Measurements from ENCODE around the gene QKI. TPM values are rescaled to one million over a fixed set of nuclear protein-coding genes. Genes with fewer than 3 reads are reported as not detected.

Gene QKI
- total RNA-seq, 1 donor from 2014 or later = 88.4 TPM

- H3K4me1 Mint-ChIP-seq (ENCODE audit: low read depth) = peaks cover 24% of the 10 kb centered on the region
- H3K27ac Mint-ChIP-seq = no peak overlapping the region
Observed at GRCh38 chr6:163529605-163530004, 115.1 kb downstream of the QKI start.

GRCh38 chr6:163530406-163530805, 115.9 kb downstream of the QKI start:
- peaks cover 2% of the 10 kb centered on the region for H3K36me3 Mint-ChIP-seq (ENCODE audit: insufficient read depth)
- no peak overlapping the region for H3K4me3 Mint-ChIP-seq (ENCODE audit: low read depth)
- TF ChIP-seq, protein P1, sequence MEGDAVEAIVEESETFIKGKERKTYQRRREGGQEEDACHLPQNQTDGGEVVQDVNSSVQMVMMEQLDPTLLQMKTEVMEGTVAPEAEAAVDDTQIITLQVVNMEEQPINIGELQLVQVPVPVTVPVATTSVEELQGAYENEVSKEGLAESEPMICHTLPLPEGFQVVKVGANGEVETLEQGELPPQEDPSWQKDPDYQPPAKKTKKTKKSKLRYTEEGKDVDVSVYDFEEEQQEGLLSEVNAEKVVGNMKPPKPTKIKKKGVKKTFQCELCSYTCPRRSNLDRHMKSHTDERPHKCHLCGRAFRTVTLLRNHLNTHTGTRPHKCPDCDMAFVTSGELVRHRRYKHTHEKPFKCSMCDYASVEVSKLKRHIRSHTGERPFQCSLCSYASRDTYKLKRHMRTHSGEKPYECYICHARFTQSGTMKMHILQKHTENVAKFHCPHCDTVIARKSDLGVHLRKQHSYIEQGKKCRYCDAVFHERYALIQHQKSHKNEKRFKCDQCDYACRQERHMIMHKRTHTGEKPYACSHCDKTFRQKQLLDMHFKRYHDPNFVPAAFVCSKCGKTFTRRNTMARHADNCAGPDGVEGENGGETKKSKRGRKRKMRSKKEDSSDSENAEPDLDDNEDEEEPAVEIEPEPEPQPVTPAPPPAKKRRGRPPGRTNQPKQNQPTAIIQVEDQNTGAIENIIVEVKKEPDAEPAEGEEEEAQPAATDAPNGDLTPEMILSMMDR (IDR thresholded peaks at IDR 0.05; ENCODE audit: unreplicated experiment) = no peak
- H3K27me3 Mint-ChIP-seq = no peaks in the 10 kb centered on the region
- no peak for DNase-seq (ENCODE audit: low spot score, unreplicated experiment)
- no peak overlapping the region for H3K27ac Mint-ChIP-seq
- H3K4me1 Mint-ChIP-seq (ENCODE audit: low read depth) = peaks cover 24% of the 10 kb centered on the region
- H3K9me3 Mint-ChIP-seq (ENCODE audit: low read depth) = no peaks in the 10 kb centered on the region

More at GRCh38 chr6:163529605-163530004, 115.1 kb downstream of the QKI start:
- Mint-ChIP-seq H3K9me3 (ENCODE audit: low read depth) (no peaks in the 10 kb centered on the region), H3K27me3 (no peaks in the 10 kb centered on the region), H3K4me3 (ENCODE audit: low read depth) (no peak overlapping the region), H3K36me3 (ENCODE audit: insufficient read depth) (peaks cover 3% of the 10 kb centered on the region)
- no peak for DNase-seq (ENCODE audit: low spot score, unreplicated experiment)
- TF ChIP-seq, protein P1 (IDR thresholded peaks at IDR 0.05; ENCODE audit: unreplicated experiment) = no peak

- Mint-ChIP-seq H3K9me3 (ENCODE audit: low read depth) (no peaks in the 10 kb centered on the region), H3K27me3 (no peaks in the 10 kb centered on the region), H3K4me3 (ENCODE audit: low read depth) (no peak overlapping the region), H3K27ac (peak overlapping the region; percentile 78), H3K36me3 (ENCODE audit: insufficient read depth) (peaks cover 2% of the 10 kb centered on the region), H3K4me1 (ENCODE audit: low read depth) (peaks cover 23% of the 10 kb centered on the region)
- TF ChIP-seq, protein P1 (IDR thresholded peaks at IDR 0.05; ENCODE audit: unreplicated experiment) = no peak
- no peak for DNase-seq (ENCODE audit: low spot score, unreplicated experiment)
Observed at GRCh38 chr6:163531122-163531521, 116.6 kb downstream of the QKI start.

- no peaks in the 10 kb centered on the region for H3K9me3 Mint-ChIP-seq (ENCODE audit: low read depth)
- H3K4me3 Mint-ChIP-seq (ENCODE audit: low read depth) = no peak overlapping the region
- no peak overlapping the region for H3K27ac Mint-ChIP-seq
- H3K27me3 Mint-ChIP-seq = no peaks in the 10 kb centered on the region
- peaks cover 7% of the 10 kb centered on the region for H3K36me3 Mint-ChIP-seq (ENCODE audit: insufficient read depth)
- DNase-seq (ENCODE audit: low spot score, unreplicated experiment) = no peak
- peaks cover 23% of the 10 kb centered on the region for H3K4me1 Mint-ChIP-seq (ENCODE audit: low read depth)
- TF ChIP-seq, protein P1 (IDR thresholded peaks at IDR 0.05; ENCODE audit: unreplicated experiment) = no peak
Observed at GRCh38 chr6:163532526-163533078, 118.1 kb downstream of the QKI start.

GRCh38 chr6:163533443-163533842, 118.9 kb downstream of the QKI start:
- peaks cover 23% of the 10 kb centered on the region for H3K4me1 Mint-ChIP-seq (ENCODE audit: low read depth)
- peak overlapping the region; percentile 1 for H3K27ac Mint-ChIP-seq

More at GRCh38 chr6:163533443-163533842, 118.9 kb downstream of the QKI start:
- TF ChIP-seq, protein P1 (IDR thresholded peaks at IDR 0.05; ENCODE audit: unreplicated experiment) = no peak
- Mint-ChIP-seq H3K9me3 (ENCODE audit: low read depth) (no peaks in the 10 kb centered on the region), H3K27me3 (no peaks in the 10 kb centered on the region), H3K4me3 (ENCODE audit: low read depth) (no peak overlapping the region), H3K36me3 (ENCODE audit: insufficient read depth) (peaks cover 7% of the 10 kb centered on the region)
- DNase-seq (ENCODE audit: low spot score, unreplicated experiment) = no peak

Data from progenitor cell of endocrine pancreas (in vitro differentiated cells).